MCF 10A (cell line): ENCODE data around the gene FARS2. TPM values are rescaled to one million over a fixed set of nuclear protein-coding genes. Genes with fewer than 3 reads are reported as not detected.
A peak's percentile ranks its signal among the peaks of the same experiment; 100 is the strongest.

Experiments used
- BruUV-seq: library from RNA; stranded (reverse); fragments of 400-500 nt; replicated peaks from 2 replicates; lab custom pipeline; 2021; lab: Mats Ljungman, UMichigan
- CTCF ChIA-PET: fragments of 300-600 bp; sonication (Branson Sonifier 250); formaldehyde crosslinking; extraction: SDS; loops from one replicate; lab custom pipeline; 2021; ENCODE audit warnings: antibody characterized with exemption, inconsistent platforms; lab: Yijun Ruan, JAX
- POLR2A ChIA-PET: fragments of 300-600, 350-650 bp; sonication (Branson Sonifier 250); formaldehyde crosslinking; extraction: SDS; loops from one replicate; lab custom pipeline; 2020; ENCODE audit warnings: antibody characterized with exemption, inconsistent platforms; lab: Yijun Ruan, JAX
- DNase-seq: peaks from one replicate; pipeline ENCODE4 v3.0.0-alpha.2; 2018; ENCODE audit not compliant: unreplicated experiment
- H3K27ac Mint-ChIP-seq: one replicate; pipeline ENCODE4 v1.8.0; 2022; ENCODE audit warnings: mild to moderate bottlenecking, low read depth, mixed read lengths; ENCODE audit not compliant: unreplicated experiment
- H3K27me3 Mint-ChIP-seq: one replicate; pipeline ENCODE4 v1.8.0; 2022; ENCODE audit warnings: mixed read lengths; ENCODE audit not compliant: insufficient read depth, unreplicated experiment
- H3K36me3 Mint-ChIP-seq: one replicate; pipeline ENCODE4 v1.8.0; 2022; ENCODE audit warnings: mild to moderate bottlenecking, moderate library complexity, mixed read lengths; ENCODE audit not compliant: insufficient read depth, unreplicated experiment
- H3K4me1 Mint-ChIP-seq: one replicate; pipeline ENCODE4 v1.8.0; 2022; ENCODE audit warnings: mixed read lengths; ENCODE audit not compliant: insufficient read depth, unreplicated experiment
- H3K4me3 Mint-ChIP-seq: one replicate; pipeline ENCODE4 v1.8.0; 2022; ENCODE audit warnings: mild to moderate bottlenecking, moderate library complexity, mixed read lengths; ENCODE audit not compliant: unreplicated experiment
- H3K9me3 Mint-ChIP-seq: one replicate; pipeline ENCODE4 v1.8.0; 2022; ENCODE audit warnings: mixed read lengths; ENCODE audit not compliant: unreplicated experiment
- CTCF ChIP-seq: fragments of 200-600 bp; IDR thresholded peaks from one replicate; pipeline ENCODE4 v1.8.0; 2022; ENCODE audit warnings: antibody characterized with exemption, mild to moderate bottlenecking; ENCODE audit not compliant: unreplicated experiment
- intact Hi-C: fragments of 100-400 bp; cut with micrococcal nuclease; formaldehyde crosslinking; loops from 2 replicates; pipeline ENCODE4 v1.14.1; 2022
- total RNA-seq: library from RNA; stranded (reverse); gene quantifications from 2 replicates; pipeline ENCODE4 v1.2.3, GENCODE V29; 2022

Gene FARS2
- total RNA-seq, 1 experiment from 2014 or later: 18.2 TPM

- no peak for DNase-seq
- Mint-ChIP-seq H3K4me3 (no peak overlapping the region), H3K27ac (no peak overlapping the region), H3K36me3 (no peaks in the 10 kb centered on the region), H3K27me3 (no peaks in the 10 kb centered on the region), H3K9me3 (no peaks in the 10 kb centered on the region), H3K4me1 (no peaks in the 10 kb centered on the region)
- no TSS peak for BruUV-seq
- TF ChIP-seq CTCF: no peak
- ChIA-PET POLR2A (interaction anchor here (0.7 kb wide), 1 partner anchor 29 kb away, joined by 3 read pairs; no protein-coding TSS in a partner anchor), CTCF (no interaction called here)
- intact Hi-C loops: no loop called here
Measured at GRCh38 chr6:5390177-5390576, 128.9 kb downstream of the FARS2 start.

- Mint-ChIP-seq H3K4me1 (peaks cover under 1% of the 10 kb centered on the region), H3K27me3 (no peaks in the 10 kb centered on the region), H3K27ac (no peak overlapping the region), H3K36me3 (no peaks in the 10 kb centered on the region), H3K9me3 (no peaks in the 10 kb centered on the region), H3K4me3 (no peak overlapping the region)
- no peak for TF ChIP-seq CTCF
- DNase-seq: peak; percentile 60
- intact Hi-C loops: no loop called here
- ChIA-PET POLR2A (no interaction called here), CTCF (interaction anchor here (1.1 kb wide), 1 partner anchor 14 kb away, joined by 5 read pairs; no protein-coding TSS in a partner anchor)
- no TSS peak for BruUV-seq
Measured at GRCh38 chr6:5394280-5394679, 133.0 kb downstream of the FARS2 start.

DNA sequence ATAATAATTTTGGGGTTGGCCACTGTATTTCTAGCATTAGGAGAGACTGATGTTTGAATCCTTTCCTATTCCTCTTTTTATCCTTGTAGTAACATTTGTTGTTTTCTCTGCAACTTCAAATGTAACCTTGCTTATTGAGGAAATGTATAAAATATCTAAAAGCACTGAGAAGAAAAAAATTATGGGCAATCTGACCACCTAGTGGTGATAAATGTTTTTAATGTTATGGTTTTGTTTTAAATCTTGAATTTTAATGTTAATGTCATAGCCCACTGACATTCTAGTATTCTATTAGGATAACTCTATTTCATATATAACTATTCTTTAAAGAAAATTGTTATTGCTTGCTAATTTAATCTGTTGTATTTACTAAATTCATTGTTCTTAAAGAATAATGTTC is 134.4 kb downstream of the FARS2 start:
- ChIA-PET CTCF (interaction anchor here (0.6 kb wide), 1 partner anchor 916 kb away, joined by 3 read pairs; no protein-coding TSS in a partner anchor), POLR2A (no interaction called here)
- BruUV-seq: no TSS peak
- H3K4me3 Mint-ChIP-seq: no peak overlapping the region
- H3K9me3 Mint-ChIP-seq: no peaks in the 10 kb centered on the region
- no peak for TF ChIP-seq CTCF
- intact Hi-C loops: loop anchor here (5.0 kb wide), 1 partner anchor 338 kb away; no protein-coding TSS in a partner anchor
- no peak overlapping the region for H3K27ac Mint-ChIP-seq
- no peaks in the 10 kb centered on the region for H3K36me3 Mint-ChIP-seq
- H3K27me3 Mint-ChIP-seq: no peaks in the 10 kb centered on the region
- DNase-seq: no peak
- H3K4me1 Mint-ChIP-seq: peaks cover 7% of the 10 kb centered on the region

DNA sequence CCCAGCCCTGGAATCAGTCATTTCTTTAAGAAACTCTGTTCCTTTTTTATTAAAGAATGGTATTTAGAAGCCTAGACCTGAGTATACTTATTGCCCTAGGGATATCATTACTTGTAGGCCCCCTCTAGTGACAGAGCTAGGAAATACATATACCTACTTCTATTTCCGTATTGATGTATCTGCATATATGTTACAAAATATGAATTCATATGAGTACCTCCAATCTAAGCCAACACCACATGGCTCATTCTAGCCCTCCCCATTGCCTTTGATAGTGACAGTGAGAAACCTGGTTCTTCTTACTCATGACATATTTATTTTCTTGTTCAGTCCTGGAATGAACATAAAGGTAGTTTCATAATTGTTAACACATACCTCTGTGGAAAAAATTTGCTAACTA is 137.2 kb downstream of the FARS2 start:
- no peaks in the 10 kb centered on the region for H3K36me3 Mint-ChIP-seq
- H3K9me3 Mint-ChIP-seq: peaks cover 7% of the 10 kb centered on the region
- intact Hi-C loops: loop anchor here (5.0 kb wide), 1 partner anchor 341 kb away; no protein-coding TSS in a partner anchor
- H3K27me3 Mint-ChIP-seq: no peaks in the 10 kb centered on the region
- ChIA-PET POLR2A (no interaction called here), CTCF (interaction anchor here (1.0 kb wide), 2 partner anchors 10 to 44 kb away, joined by 4 read pairs; no protein-coding TSS in a partner anchor)
- H3K4me3 Mint-ChIP-seq: no peak overlapping the region
- peak; percentile 59 for DNase-seq
- BruUV-seq: no TSS peak
- no peak overlapping the region for H3K27ac Mint-ChIP-seq
- TF ChIP-seq CTCF: peak; percentile 63
- H3K4me1 Mint-ChIP-seq: peaks cover 7% of the 10 kb centered on the region
